Measurements from ENCODE around the gene ZNF750.

Gene ZNF750

DNA sequence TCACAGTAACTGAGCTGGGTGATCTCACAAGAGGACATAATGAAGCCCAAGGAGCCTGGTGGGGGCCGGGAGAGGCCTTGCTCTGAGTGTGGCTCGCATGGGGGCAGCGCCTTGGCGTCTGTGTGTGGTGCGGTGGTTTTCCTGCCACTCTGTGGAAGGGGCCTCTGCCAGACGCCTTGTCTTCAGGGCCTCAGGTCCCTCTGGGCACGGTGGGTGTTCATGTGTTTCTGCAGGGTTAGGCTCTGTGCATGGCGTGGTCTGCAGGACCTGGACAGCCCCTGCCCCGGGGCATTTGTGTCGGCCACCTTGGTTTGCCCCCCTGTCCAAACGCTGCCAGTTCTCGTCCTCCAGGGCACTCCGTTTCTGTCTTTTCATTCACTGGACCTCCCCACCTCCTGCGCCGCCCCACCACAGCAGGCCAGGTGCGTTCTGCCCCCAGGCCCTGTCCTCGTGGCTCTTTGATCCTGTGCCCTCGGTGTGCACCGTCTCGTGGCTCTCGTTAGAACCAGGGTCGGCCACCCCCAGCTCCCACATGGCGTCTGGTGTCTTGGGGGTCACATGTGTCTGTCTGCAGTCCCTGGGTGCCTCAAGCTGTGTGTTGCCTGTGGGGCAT lies 43.7 kb upstream of the ZNF750 start:
- TF ChIP-seq, protein P1, sequence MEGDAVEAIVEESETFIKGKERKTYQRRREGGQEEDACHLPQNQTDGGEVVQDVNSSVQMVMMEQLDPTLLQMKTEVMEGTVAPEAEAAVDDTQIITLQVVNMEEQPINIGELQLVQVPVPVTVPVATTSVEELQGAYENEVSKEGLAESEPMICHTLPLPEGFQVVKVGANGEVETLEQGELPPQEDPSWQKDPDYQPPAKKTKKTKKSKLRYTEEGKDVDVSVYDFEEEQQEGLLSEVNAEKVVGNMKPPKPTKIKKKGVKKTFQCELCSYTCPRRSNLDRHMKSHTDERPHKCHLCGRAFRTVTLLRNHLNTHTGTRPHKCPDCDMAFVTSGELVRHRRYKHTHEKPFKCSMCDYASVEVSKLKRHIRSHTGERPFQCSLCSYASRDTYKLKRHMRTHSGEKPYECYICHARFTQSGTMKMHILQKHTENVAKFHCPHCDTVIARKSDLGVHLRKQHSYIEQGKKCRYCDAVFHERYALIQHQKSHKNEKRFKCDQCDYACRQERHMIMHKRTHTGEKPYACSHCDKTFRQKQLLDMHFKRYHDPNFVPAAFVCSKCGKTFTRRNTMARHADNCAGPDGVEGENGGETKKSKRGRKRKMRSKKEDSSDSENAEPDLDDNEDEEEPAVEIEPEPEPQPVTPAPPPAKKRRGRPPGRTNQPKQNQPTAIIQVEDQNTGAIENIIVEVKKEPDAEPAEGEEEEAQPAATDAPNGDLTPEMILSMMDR (IDR thresholded peaks at IDR 0.05; ENCODE audit: low read depth, low read length, missing control alignments) = no peak
- no peak overlapping the region for H3K4me3 ChIP-seq (replicated peaks; ENCODE audit: low read depth, low read length)
- DNase-seq (ENCODE audit: extremely low read depth, low read depth) = no peak

DNA sequence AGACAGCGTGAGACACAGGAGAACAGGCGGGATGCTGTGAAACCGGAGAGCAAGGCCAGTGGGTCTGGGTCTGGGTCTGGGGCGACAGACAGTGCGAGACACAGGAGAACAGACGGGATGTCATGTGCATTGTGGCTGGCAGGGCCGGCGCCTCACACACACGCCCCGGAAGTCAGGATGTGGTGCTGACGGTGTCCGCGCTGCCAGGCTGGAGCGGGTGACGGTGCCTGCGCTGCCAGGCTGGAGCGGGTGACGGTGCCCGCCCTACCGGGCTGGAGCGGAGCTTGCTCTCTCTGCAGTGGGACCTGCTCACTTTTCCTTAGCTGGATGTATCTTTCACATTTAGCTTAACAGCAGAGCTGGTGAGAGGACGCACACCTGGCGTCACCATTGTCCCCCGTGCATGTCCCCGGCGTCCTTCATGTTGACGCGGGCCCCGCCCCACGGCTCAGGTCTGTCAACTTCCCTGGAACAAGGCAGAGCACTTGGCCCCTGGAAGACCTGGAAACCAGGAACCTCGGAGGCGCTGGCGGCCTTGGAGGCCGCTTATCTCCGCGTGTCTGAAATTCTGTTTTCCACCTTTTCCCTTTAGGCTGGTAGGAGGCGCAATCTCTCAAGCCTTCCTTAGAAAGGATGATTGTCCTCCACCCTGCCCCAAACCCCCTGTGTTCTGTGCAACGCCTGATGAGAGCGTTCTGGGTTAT lies 43.0 kb upstream of the ZNF750 start:
- TF ChIP-seq, protein P1 (IDR thresholded peaks at IDR 0.05; ENCODE audit: low read depth, low read length, missing control alignments) = no peak
- DNase-seq (ENCODE audit: extremely low read depth, low read depth) = no peak
- no peak overlapping the region for H3K4me3 ChIP-seq (replicated peaks; ENCODE audit: low read depth, low read length)

DNA sequence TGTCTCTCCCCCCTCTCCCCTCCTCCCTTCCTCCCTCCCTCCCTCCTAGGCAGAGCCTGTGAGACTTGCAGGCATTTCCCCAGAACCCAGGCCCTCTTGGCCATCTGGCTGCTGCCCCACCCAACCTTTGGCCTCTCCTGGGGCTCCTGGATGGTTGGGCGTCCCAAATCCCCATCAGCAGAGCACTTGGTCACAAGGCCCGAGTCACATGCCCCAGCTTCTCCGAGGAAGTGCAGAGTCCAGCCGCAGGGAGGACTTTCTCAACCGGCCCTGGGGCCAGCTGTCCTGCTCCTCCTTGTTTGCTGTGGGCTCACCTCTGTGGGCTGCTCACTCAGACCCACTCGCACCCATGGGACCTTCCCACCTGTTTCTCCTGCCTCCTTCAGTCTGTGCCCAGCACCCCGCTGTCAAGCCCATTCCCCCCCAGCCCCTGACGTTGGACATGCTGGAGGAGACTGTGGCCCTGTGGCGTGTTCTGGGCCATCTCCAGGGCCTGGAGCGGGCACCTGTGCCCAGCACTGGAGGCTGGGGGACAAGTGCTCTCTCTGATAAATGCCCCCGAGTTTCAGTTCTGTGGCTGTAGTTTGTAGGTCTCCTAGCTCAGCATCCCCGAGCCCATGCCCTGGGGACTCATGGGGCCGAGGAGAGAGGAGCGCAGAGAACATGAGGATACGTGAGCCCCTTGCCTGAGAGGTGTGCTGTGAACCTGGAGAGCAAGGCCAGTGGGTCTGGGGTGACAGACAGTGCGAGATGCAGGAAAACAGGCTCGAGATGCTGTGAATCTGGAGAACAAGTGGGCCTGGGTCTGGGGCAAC lies 42.3 kb upstream of the ZNF750 start:
- no peak for DNase-seq (ENCODE audit: extremely low read depth, low read depth)
- TF ChIP-seq, protein P1 (IDR thresholded peaks at IDR 0.05; ENCODE audit: low read depth, low read length, missing control alignments) = no peak
- H3K4me3 ChIP-seq (replicated peaks; ENCODE audit: low read depth, low read length) = no peak overlapping the region

DNA sequence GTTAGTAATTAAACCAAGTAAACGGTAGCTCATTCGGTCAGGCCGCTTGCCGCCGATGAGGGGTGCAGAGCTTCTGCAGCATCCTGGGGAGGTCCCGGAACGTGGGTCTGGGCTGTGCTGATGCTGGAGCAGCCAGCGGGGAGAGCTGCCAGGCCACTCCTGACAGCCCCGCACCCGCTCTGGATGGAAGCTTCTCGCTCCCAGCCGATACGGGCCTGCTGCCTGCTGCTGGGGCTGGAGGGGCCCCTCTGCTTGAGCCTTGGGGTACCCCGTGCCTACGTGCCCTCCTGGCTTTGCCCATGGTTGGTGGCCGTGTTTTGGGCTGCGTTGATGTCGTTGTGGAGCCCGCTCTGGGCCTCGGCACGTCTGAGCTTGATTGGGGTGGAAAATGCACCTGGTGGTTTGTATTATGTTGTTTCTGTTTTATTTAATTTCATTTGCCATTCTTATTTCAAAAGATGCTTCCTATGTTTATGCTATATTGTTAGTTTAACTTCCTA lies 41.6 kb upstream of the ZNF750 start:
- TF ChIP-seq, protein P1 (IDR thresholded peaks at IDR 0.05; ENCODE audit: low read depth, low read length, missing control alignments) = no peak
- no peak overlapping the region for H3K4me3 ChIP-seq (replicated peaks; ENCODE audit: low read depth, low read length)

DNA sequence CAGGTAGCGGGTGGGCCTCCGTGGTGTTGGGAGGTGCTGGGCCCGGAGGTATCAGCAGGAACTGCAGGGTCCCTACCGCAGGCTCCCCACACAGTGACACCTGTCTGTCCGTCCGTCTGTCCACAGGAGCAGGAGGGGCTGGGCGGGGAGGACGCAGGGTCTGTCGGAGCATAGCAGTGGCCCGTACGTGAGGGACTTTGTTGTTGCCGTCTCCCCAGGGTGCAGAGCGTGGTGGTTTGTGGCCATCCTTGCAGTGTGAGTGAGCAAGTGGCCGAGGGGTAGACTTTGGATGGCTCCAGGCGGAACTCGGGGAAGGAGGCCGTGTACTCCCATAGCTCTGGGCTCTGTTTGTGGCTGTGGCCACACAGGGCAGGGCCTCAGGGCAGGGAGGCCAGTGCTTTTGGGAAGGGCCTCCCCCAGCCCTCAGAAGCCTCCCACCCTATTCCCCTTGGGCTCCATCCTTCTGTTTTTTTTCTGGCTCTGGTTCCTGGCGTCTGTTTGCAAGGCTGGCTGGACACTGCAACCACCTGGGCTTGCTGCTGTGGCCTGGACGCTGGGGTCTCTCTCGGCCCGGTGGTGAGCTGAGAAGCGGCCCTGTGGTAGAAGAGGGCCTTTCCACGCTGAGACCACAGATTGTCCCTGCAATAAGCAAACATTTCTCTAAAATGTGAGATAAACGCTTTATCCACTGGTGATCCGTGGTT lies 41.0 kb upstream of the ZNF750 start:
- no peak for DNase-seq (ENCODE audit: extremely low read depth, low read depth)
- H3K4me3 ChIP-seq (replicated peaks; ENCODE audit: low read depth, low read length) = no peak overlapping the region
- TF ChIP-seq, protein P1 (IDR thresholded peaks at IDR 0.05; ENCODE audit: low read depth, low read length, missing control alignments) = no peak

More for the DNA sequence above, 41.6 kb upstream of the ZNF750 start:
- DNase-seq (ENCODE audit: extremely low read depth, low read depth) = no peak

DNA sequence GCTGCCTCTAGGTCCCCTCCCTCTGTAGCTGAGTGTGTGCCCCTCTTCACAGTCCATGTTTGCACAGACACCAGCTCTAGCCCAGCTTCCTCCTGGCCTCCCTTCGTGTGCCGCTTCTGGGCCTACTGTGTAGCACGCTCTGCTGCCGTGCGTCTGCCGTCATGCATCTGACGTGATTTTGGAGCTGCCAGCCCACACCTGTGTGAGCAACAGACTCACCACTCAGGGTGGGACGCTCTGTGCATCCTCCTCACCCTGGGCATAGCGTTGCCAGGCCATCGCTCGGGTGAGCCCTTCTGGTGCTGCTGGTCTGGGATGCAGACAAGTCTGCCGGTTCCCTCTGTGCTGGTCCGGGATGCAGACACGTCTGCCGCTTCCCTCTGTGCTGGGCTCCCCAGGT lies 39.4 kb upstream of the ZNF750 start:
- TF ChIP-seq, protein P1 (IDR thresholded peaks at IDR 0.05; ENCODE audit: low read depth, low read length, missing control alignments) = no peak
- no peak for DNase-seq (ENCODE audit: extremely low read depth, low read depth)
- H3K4me3 ChIP-seq (replicated peaks; ENCODE audit: low read depth, low read length) = no peak overlapping the region
